Smooth muscle cell (in vitro differentiated cells): Measurements from ENCODE around the gene EEFSEC. TPM values are rescaled to one million over a fixed set of nuclear protein-coding genes. Genes with fewer than 3 reads are reported as not detected.

Experiments used
- DNase-seq: peaks from one replicate; lab custom pipeline; 2025; ENCODE audit not compliant: unreplicated experiment; lab: John Stamatoyannopoulos, UW
- H2AFZ ChIP-seq: fragments of 200-600 bp; sonication (generic); 2 replicates; pipeline ENCODE4 v1.6.0; 2016; ENCODE audit warnings: antibody characterized with exemption, low read depth, mild to moderate bottlenecking
- H3F3A ChIP-seq: fragments of 200-600 bp; sonication (generic); 2 replicates; pipeline ENCODE4 v1.6.0; 2017; ENCODE audit warnings: antibody characterized with exemption, low read depth
- H3K27ac ChIP-seq: fragments of 200-600 bp; sonication (generic); 2 replicates; pipeline ENCODE4 v1.5.1; 2016; ENCODE audit warnings: low read depth, mild to moderate bottlenecking
- H3K27me3 ChIP-seq: fragments of 200-600 bp; sonication (generic); 2 replicates; pipeline ENCODE4 v1.6.1; 2016; ENCODE audit warnings: low read depth, mild to moderate bottlenecking
- H3K36me3 ChIP-seq: fragments of 200-600 bp; sonication (generic); 2 replicates; pipeline ENCODE4 v1.5.1; 2016; ENCODE audit warnings: low read depth
- H3K4me1 ChIP-seq: fragments of 200-600 bp; sonication (generic); 2 replicates; pipeline ENCODE4 v1.5.1; 2016; ENCODE audit warnings: low read depth
- H3K4me2 ChIP-seq: fragments of 200-600 bp; sonication (generic); 2 replicates; pipeline ENCODE4 v1.6.0; 2016; ENCODE audit warnings: mild to moderate bottlenecking
- H3K4me3 ChIP-seq: fragments of 200-600 bp; sonication (generic); 2 replicates; pipeline ENCODE4 v1.5.1; 2016; ENCODE audit warnings: mild to moderate bottlenecking
- H3K79me2 ChIP-seq: fragments of 200-600 bp; sonication (generic); 2 replicates; pipeline ENCODE4 v1.6.0; 2016; ENCODE audit warnings: low read depth, mild to moderate bottlenecking
- H3K9ac ChIP-seq: fragments of 200-600 bp; sonication (generic); 2 replicates; pipeline ENCODE4 v1.6.0; 2016; ENCODE audit warnings: low read depth
- H3K9me3 ChIP-seq: fragments of 200-600 bp; sonication (generic); replicated peaks from 2 replicates; pipeline ENCODE4 v1.5.1; 2016; ENCODE audit warnings: low read depth
- H4K20me1 ChIP-seq: fragments of 200-600 bp; sonication (generic); 2 replicates; pipeline ENCODE4 v1.6.0; 2016; ENCODE audit warnings: low read depth
- CTCF ChIP-seq: fragments of 200-600 bp; sonication (generic); IDR thresholded peaks from 2 replicates; pipeline ENCODE4 v1.5.1; 2017; ENCODE audit warnings: borderline replicate concordance, mild to moderate bottlenecking, antibody characterized with exemption; ENCODE audit not compliant: insufficient read depth, poor library complexity, severe bottlenecking
- WGBS: methylation state at CpG from one replicate; pipeline ENCODE4 v1.1.7; 2016; ENCODE audit warnings: low lambda C conversion rate; 5-methylcytosine and 5-hydroxymethylcytosine counted together
- polyA plus RNA-seq: library from polyadenylated mRNA; unstranded; fragments of >200 nt; fragmentation: Nextera tagmentation; extraction: Ambion mirVana; gene quantifications from 2 replicates; pipeline ENCODE4 v1.2.1, GENCODE V29; 2016
- total RNA-seq: library from RNA; depleted of rRNA; stranded (reverse); fragments of >200 nt; gene quantifications from 2 replicates; pipeline ENCODE4 v1.2.3, GENCODE V29; 2014

EEFSEC gene
- total and polyA plus RNA-seq, 2 experiments from 2014 or later: 12.4 to 17.1 TPM

GRCh38 chr3:128178782-128179483 is 25.7 kb downstream of the EEFSEC start:
- 74% methylated on average over 4 of the region's 4 CpGs for WGBS

DNA sequence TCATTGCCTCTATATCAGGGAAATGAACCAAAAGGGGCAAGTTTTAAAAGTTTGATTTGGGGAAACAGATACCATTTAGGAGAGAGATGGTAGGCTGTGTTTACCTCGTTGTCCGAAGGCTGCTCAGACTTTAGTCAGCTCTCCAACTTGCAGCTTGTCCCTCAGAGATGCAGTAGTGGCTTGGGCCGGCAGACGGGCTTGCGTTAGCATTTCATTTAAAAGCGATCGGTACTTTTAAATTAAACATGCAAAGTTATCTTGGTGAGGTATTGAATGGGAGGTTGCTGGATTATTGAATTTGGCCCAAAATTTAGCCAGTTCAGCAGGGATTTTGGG is 26.2 kb downstream of the EEFSEC start:
- H3K4me2 ChIP-seq: no peak overlapping the region
- no peak overlapping the region for H3K9ac ChIP-seq
- 65% methylated on average over 7 of the region's 7 CpGs for WGBS
- H3F3A ChIP-seq: no peaks in the 10 kb centered on the region
- H3K4me3 ChIP-seq: no peak overlapping the region
- H4K20me1 ChIP-seq: peaks cover 12% of the 10 kb centered on the region
- no peak overlapping the region for H2AFZ ChIP-seq
- no peaks in the 10 kb centered on the region for H3K36me3 ChIP-seq
- TF ChIP-seq CTCF: no peak
- H3K27ac ChIP-seq: no peak overlapping the region
- no peaks in the 10 kb centered on the region for H3K79me2 ChIP-seq
- DNase-seq: no peak
- H3K9me3 ChIP-seq: no peaks in the 10 kb centered on the region
- peaks cover 6% of the 10 kb centered on the region for H3K4me1 ChIP-seq
- no peaks in the 10 kb centered on the region for H3K27me3 ChIP-seq

More at GRCh38 chr3:128178782-128179483, 25.7 kb downstream of the EEFSEC start:
- H2AFZ ChIP-seq: no peak overlapping the region
- H3K4me2 ChIP-seq: no peak overlapping the region
- TF ChIP-seq CTCF: no peak
- H3K27me3 ChIP-seq: no peaks in the 10 kb centered on the region
- peaks cover 11% of the 10 kb centered on the region for H3K4me1 ChIP-seq
- no peak overlapping the region for H3K4me3 ChIP-seq
- H3K9ac ChIP-seq: no peak overlapping the region
- DNase-seq: no peak
- H3K36me3 ChIP-seq: no peaks in the 10 kb centered on the region
- H3K27ac ChIP-seq: no peak overlapping the region
- no peaks in the 10 kb centered on the region for H3K79me2 ChIP-seq
- H3F3A ChIP-seq: peaks cover 3% of the 10 kb centered on the region
- H3K9me3 ChIP-seq: no peaks in the 10 kb centered on the region
- H4K20me1 ChIP-seq: peaks cover 16% of the 10 kb centered on the region

DNA sequence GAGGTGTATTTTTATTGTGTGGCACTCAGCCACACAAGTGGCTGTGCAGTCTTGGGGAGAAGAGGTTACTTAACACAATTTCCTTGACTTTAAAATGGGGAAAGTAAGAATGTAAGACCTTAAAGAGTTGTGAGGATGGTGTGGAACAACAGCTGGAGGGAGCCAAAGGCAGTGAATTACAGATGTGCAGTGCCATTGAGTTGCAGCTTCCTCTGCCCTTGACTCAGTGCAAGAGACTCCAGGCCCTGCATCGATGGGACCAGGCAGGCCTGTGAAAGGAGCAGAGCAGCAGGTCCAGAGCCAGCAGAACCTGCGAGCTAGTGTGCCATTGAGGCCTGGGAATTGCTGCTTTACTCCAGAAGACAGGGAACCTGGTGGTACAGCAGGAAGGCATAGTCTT is 27.2 kb downstream of the EEFSEC start:
- DNase-seq: no peak
- H4K20me1 ChIP-seq: peaks cover 8% of the 10 kb centered on the region
- no peak overlapping the region for H3K27ac ChIP-seq
- H3K79me2 ChIP-seq: peaks cover 6% of the 10 kb centered on the region
- H3K27me3 ChIP-seq: no peaks in the 10 kb centered on the region
- no peak overlapping the region for H3K4me2 ChIP-seq
- H3K36me3 ChIP-seq: no peaks in the 10 kb centered on the region
- no peaks in the 10 kb centered on the region for H3K9me3 ChIP-seq
- WGBS: 76% methylated on average over 2 of the region's 2 CpGs
- no peak overlapping the region for H2AFZ ChIP-seq
- no peak overlapping the region for H3K4me3 ChIP-seq
- no peaks in the 10 kb centered on the region for H3K4me1 ChIP-seq
- TF ChIP-seq CTCF: no peak
- no peak overlapping the region for H3K9ac ChIP-seq
- no peaks in the 10 kb centered on the region for H3F3A ChIP-seq

GRCh38 chr3:128180913-128181312 is 27.6 kb downstream of the EEFSEC start:
- Histone ChIP-seq H3K9ac (no peak overlapping the region), H4K20me1 (peaks cover 8% of the 10 kb centered on the region), H3K36me3 (no peaks in the 10 kb centered on the region), H3K27ac (no peak overlapping the region), H2AFZ (no peak overlapping the region), H3K27me3 (no peaks in the 10 kb centered on the region), H3K9me3 (no peaks in the 10 kb centered on the region), H3K79me2 (peaks cover 6% of the 10 kb centered on the region), H3K4me1 (no peaks in the 10 kb centered on the region), H3F3A (no peaks in the 10 kb centered on the region), H3K4me2 (no peak overlapping the region), H3K4me3 (no peak overlapping the region)
- WGBS: 97% methylated on average over 3 of the region's 3 CpGs
- DNase-seq: no peak
- TF ChIP-seq CTCF: no peak
